ENCODE data around the gene FAM163B.
"Not testable (repeated sequence)": the region's sequence is repeated elsewhere in the genome, so short reads cannot be mapped to it uniquely, and the experiment has no call there.

Gene FAM163B

GRCh38 chr9:133626008-133626407, 16.8 kb upstream of the FAM163B start:
- H4K12ac ChIP-seq (ENCODE audit: low read depth, low read length); H3K79me1 ChIP-seq (ENCODE audit: low read length); H2AK5ac ChIP-seq (ENCODE audit: low read length); H3K9ac ChIP-seq (ENCODE audit: low read length); H3K4ac ChIP-seq (ENCODE audit: low read depth, low read length); H3K14ac ChIP-seq (ENCODE audit: low read length); H4K8ac ChIP-seq (ENCODE audit: low read depth, low read length); DNase-seq; H3K27ac ChIP-seq (ENCODE audit: low read depth, low read length); H3K36me3 ChIP-seq (ENCODE audit: control insufficient read depth in 1 of 2, insufficient read depth in 2 of 2, low read length in 2 of 2); H3K4me3 ChIP-seq (ENCODE audit: low read depth, low read length); H3K79me2 ChIP-seq (ENCODE audit: control insufficient read depth, insufficient read depth, low read length, poor library complexity); H3K27me3 ChIP-seq (ENCODE audit: insufficient read depth, low read length); H3K4me1 ChIP-seq (ENCODE audit: control insufficient read depth in 1 of 2, insufficient read depth in 2 of 2, low read length in 2 of 2); H2BK12ac ChIP-seq (ENCODE audit: low read length); H3K18ac ChIP-seq (ENCODE audit: low read length); H4K91ac ChIP-seq (ENCODE audit: low read depth, low read length); H3K23ac ChIP-seq (ENCODE audit: low read length); H3K4me2 ChIP-seq (ENCODE audit: low read length); H2BK120ac ChIP-seq (ENCODE audit: insufficient read depth, low read length, poor library complexity); H2BK5ac ChIP-seq (ENCODE audit: low read depth, low read length, poor library complexity); H2AFZ ChIP-seq (ENCODE audit: insufficient read depth, low read length, poor library complexity): not testable (repeated sequence)
- peaks cover 13% of the 10 kb centered on the region for H3K9me3 ChIP-seq (ENCODE audit: insufficient read depth, low read depth, low read length)

GRCh38 chr9:133622555-133622954, 13.4 kb upstream of the FAM163B start:
- no peak overlapping the region for H3K18ac ChIP-seq (ENCODE audit: low read length)
- no peak overlapping the region for H2BK5ac ChIP-seq (ENCODE audit: low read depth, low read length, poor library complexity)
- H2AFZ ChIP-seq (ENCODE audit: insufficient read depth, low read length, poor library complexity): no peak overlapping the region
- H3K79me2 ChIP-seq (ENCODE audit: control insufficient read depth, insufficient read depth, low read length, poor library complexity): no peaks in the 10 kb centered on the region
- no peaks in the 10 kb centered on the region for H3K36me3 ChIP-seq (ENCODE audit: control insufficient read depth in 1 of 2, insufficient read depth in 2 of 2, low read length in 2 of 2)
- H3K79me1 ChIP-seq (ENCODE audit: low read length): no peaks in the 10 kb centered on the region
- H3K9me3 ChIP-seq (ENCODE audit: insufficient read depth, low read depth, low read length): peaks cover 12% of the 10 kb centered on the region
- H4K91ac ChIP-seq (ENCODE audit: low read depth, low read length): no peak overlapping the region
- no peak overlapping the region for H3K9ac ChIP-seq (ENCODE audit: low read length)
- H4K8ac ChIP-seq (ENCODE audit: low read depth, low read length): no peak overlapping the region
- H3K27me3 ChIP-seq (ENCODE audit: insufficient read depth, low read length): no peaks in the 10 kb centered on the region
- H3K4me2 ChIP-seq (ENCODE audit: low read length): no peak overlapping the region
- no peak overlapping the region for H3K4ac ChIP-seq (ENCODE audit: low read depth, low read length)
- no peak overlapping the region for H3K23ac ChIP-seq (ENCODE audit: low read length)
- no peak for DNase-seq
- H2BK120ac ChIP-seq (ENCODE audit: insufficient read depth, low read length, poor library complexity): no peak overlapping the region
- no peak overlapping the region for H4K12ac ChIP-seq (ENCODE audit: low read depth, low read length)
- H3K14ac ChIP-seq (ENCODE audit: low read length): no peak overlapping the region
- no peak overlapping the region for H3K27ac ChIP-seq (ENCODE audit: low read depth, low read length)
- H3K4me3 ChIP-seq (ENCODE audit: low read depth, low read length): no peak overlapping the region
- H2AK5ac ChIP-seq (ENCODE audit: low read length): no peak overlapping the region
- H2BK12ac ChIP-seq (ENCODE audit: low read length): no peak overlapping the region
- WGBS (ENCODE audit: extremely low coverage, insufficient coverage, insufficient read length): no CpG with 5 or more reads among the region's 5 CpGs
- no peaks in the 10 kb centered on the region for H3K4me1 ChIP-seq (ENCODE audit: control insufficient read depth in 1 of 2, insufficient read depth in 2 of 2, low read length in 2 of 2)

GRCh38 chr9:133621725-133622267, 12.6 kb upstream of the FAM163B start:
- WGBS (ENCODE audit: extremely low coverage, insufficient coverage, insufficient read length): no CpG with 5 or more reads among the region's 11 CpGs
- no peak overlapping the region for H2AK5ac ChIP-seq (ENCODE audit: low read length)
- H3K27me3 ChIP-seq (ENCODE audit: insufficient read depth, low read length): no peaks in the 10 kb centered on the region
- no peaks in the 10 kb centered on the region for H3K79me1 ChIP-seq (ENCODE audit: low read length)
- no peak overlapping the region for H2BK5ac ChIP-seq (ENCODE audit: low read depth, low read length, poor library complexity)
- H3K4me1 ChIP-seq (ENCODE audit: control insufficient read depth in 1 of 2, insufficient read depth in 2 of 2, low read length in 2 of 2): no peaks in the 10 kb centered on the region
- no peak overlapping the region for H3K23ac ChIP-seq (ENCODE audit: low read length)
- no peak overlapping the region for H4K91ac ChIP-seq (ENCODE audit: low read depth, low read length)
- no peak overlapping the region for H4K12ac ChIP-seq (ENCODE audit: low read depth, low read length)
- H2AFZ ChIP-seq (ENCODE audit: insufficient read depth, low read length, poor library complexity): no peak overlapping the region
- no peak overlapping the region for H4K8ac ChIP-seq (ENCODE audit: low read depth, low read length)
- DNase-seq: no peak
- H3K79me2 ChIP-seq (ENCODE audit: control insufficient read depth, insufficient read depth, low read length, poor library complexity): no peaks in the 10 kb centered on the region
- H2BK12ac ChIP-seq (ENCODE audit: low read length): no peak overlapping the region
- no peak overlapping the region for H3K14ac ChIP-seq (ENCODE audit: low read length)
- peaks cover 6% of the 10 kb centered on the region for H3K9me3 ChIP-seq (ENCODE audit: insufficient read depth, low read depth, low read length)
- no peak overlapping the region for H3K4ac ChIP-seq (ENCODE audit: low read depth, low read length)
- no peak overlapping the region for H3K27ac ChIP-seq (ENCODE audit: low read depth, low read length)
- no peak overlapping the region for H3K9ac ChIP-seq (ENCODE audit: low read length)
- H3K4me3 ChIP-seq (ENCODE audit: low read depth, low read length): no peak overlapping the region
- H2BK120ac ChIP-seq (ENCODE audit: insufficient read depth, low read length, poor library complexity): no peak overlapping the region
- H3K4me2 ChIP-seq (ENCODE audit: low read length): no peak overlapping the region
- H3K18ac ChIP-seq (ENCODE audit: low read length): no peak overlapping the region
- no peaks in the 10 kb centered on the region for H3K36me3 ChIP-seq (ENCODE audit: control insufficient read depth in 1 of 2, insufficient read depth in 2 of 2, low read length in 2 of 2)

DNA sequence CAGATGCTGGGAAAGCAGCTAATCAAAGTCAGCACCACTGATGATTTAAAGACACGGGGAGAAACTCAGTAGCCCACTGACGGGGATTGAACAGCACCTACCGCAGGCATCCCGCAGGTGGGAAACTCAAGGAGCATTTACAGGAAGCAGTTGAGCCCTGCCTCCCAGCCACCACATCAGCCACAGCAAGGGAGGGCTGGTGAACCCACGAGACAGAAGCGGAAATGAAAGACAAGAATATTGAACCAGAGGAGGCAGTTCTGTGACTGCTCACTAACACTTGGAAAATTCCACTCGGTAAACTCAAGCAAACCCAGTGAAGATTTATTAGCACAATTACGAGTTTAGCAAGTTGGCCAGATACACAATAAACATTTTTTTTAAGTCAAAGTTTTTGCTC, 10.6 kb upstream of the FAM163B start:
- no CpG with 5 or more reads among the region's 8 CpGs for WGBS (ENCODE audit: extremely low coverage, insufficient coverage, insufficient read length)
- no peak overlapping the region for H3K4me2 ChIP-seq (ENCODE audit: low read length)
- H3K14ac ChIP-seq (ENCODE audit: low read length): no peak overlapping the region
- DNase-seq: no peak
- no peaks in the 10 kb centered on the region for H3K27me3 ChIP-seq (ENCODE audit: insufficient read depth, low read length)
- H4K12ac ChIP-seq (ENCODE audit: low read depth, low read length): no peak overlapping the region
- H3K4ac ChIP-seq (ENCODE audit: low read depth, low read length): no peak overlapping the region
- H2BK5ac ChIP-seq (ENCODE audit: low read depth, low read length, poor library complexity): no peak overlapping the region
- H2BK12ac ChIP-seq (ENCODE audit: low read length): no peak overlapping the region
- H3K9ac ChIP-seq (ENCODE audit: low read length): no peak overlapping the region
- no peak overlapping the region for H3K27ac ChIP-seq (ENCODE audit: low read depth, low read length)
- no peak overlapping the region for H4K8ac ChIP-seq (ENCODE audit: low read depth, low read length)
- no peak overlapping the region for H2BK120ac ChIP-seq (ENCODE audit: insufficient read depth, low read length, poor library complexity)
- no peak overlapping the region for H3K23ac ChIP-seq (ENCODE audit: low read length)
- no peak overlapping the region for H3K4me3 ChIP-seq (ENCODE audit: low read depth, low read length)
- H2AK5ac ChIP-seq (ENCODE audit: low read length): no peak overlapping the region
- no peak overlapping the region for H2AFZ ChIP-seq (ENCODE audit: insufficient read depth, low read length, poor library complexity)
- no peaks in the 10 kb centered on the region for H3K9me3 ChIP-seq (ENCODE audit: insufficient read depth, low read depth, low read length)
- no peaks in the 10 kb centered on the region for H3K79me2 ChIP-seq (ENCODE audit: control insufficient read depth, insufficient read depth, low read length, poor library complexity)
- H3K79me1 ChIP-seq (ENCODE audit: low read length): no peaks in the 10 kb centered on the region
- no peak overlapping the region for H3K18ac ChIP-seq (ENCODE audit: low read length)
- no peaks in the 10 kb centered on the region for H3K4me1 ChIP-seq (ENCODE audit: control insufficient read depth in 1 of 2, insufficient read depth in 2 of 2, low read length in 2 of 2)
- no peaks in the 10 kb centered on the region for H3K36me3 ChIP-seq (ENCODE audit: control insufficient read depth in 1 of 2, insufficient read depth in 2 of 2, low read length in 2 of 2)
- no peak overlapping the region for H4K91ac ChIP-seq (ENCODE audit: low read depth, low read length)

Measured in trophoblast cell (in vitro differentiated cells and primary cell).